ENCODE results near the gene TLE3.

TLE3 gene

DNA sequence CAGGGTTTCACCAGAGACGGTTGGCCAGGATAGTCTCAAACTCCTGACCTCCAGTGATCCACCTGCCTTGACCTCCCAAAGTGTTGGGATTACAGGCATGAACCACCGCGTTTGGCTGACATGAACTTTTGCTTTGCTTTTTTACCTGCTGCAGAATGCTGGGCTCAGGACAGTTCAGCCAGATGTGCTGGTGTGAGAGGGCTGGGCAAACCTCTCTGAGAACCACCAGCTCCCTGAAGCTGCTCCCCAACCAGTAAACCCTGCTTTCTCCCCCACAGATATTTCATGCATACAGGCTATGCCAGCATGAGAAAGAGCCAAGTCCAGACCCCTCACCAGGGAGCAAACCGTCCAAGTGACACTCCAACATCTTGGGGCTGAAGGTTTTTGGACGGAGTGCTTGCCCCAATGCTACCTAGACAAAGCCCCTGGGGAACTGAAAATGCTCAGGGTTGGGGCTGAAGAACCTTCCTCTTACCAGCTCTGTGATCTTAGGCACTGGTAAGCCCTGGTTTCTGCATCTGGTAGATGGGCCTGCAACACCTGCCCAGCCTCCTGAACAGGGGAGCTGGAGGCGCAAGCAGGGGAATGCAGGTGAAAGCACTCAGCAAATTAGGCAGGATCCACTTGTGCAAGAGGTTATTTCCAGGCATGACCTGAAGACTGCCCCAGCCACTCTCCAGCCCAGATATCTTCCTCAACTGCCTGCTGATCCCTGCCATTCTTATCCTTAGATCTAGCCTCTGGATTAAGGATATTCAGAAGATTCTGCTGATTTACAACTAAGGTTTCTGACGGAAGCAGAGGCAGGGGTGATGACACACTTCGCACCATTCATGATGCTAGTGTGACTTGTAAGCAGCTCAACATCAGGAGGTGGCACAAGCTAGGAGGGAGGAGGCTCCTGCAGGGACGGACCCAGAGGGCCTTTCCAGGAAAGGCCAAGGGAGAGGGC, 78.8 kb downstream of the TLE3 start:
- no peaks in the 10 kb centered on the region for H3K36me3 ChIP-seq (ENCODE audit: control insufficient read depth, insufficient read depth, low read length, severe bottlenecking)
- peaks cover 8% of the 10 kb centered on the region for H3K9me3 ChIP-seq (ENCODE audit: control insufficient read depth, low read length)
- H3K27me3 ChIP-seq (replicated peaks; ENCODE audit: control insufficient read depth, insufficient read depth, low read length): peaks cover 53% of the 10 kb centered on the region
- H3K9ac ChIP-seq (ENCODE audit: low read length): no peak overlapping the region
- DNase-seq (ENCODE audit: low read depth): no peak
- no peak overlapping the region for H3K4me3 ChIP-seq (ENCODE audit: low read length)
- peaks cover 12% of the 10 kb centered on the region for H3K4me1 ChIP-seq (ENCODE audit: control insufficient read depth, insufficient read depth, low read length)

DNA sequence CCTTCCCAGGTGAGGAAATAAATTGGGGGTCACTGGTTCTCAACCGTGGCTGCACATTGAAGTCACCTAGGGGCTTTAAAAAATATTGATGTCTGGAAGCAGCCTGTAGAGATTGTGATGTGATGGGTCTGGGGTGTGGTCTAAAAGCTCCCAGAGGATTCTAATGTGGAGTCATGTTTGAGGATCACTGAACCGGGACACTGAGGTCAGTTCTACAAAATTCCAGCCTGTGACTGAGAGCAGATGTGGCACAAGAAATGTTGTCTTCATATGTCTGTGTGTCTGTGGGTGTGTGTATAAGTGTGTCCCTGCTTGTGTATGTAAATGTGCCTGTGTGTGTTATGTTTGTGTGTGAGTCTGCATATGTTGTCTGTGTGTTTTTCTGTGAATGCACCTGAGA, 79.9 kb downstream of the TLE3 start:
- peaks cover 56% of the 10 kb centered on the region for H3K27me3 ChIP-seq (replicated peaks; ENCODE audit: control insufficient read depth, insufficient read depth, low read length)
- no peak overlapping the region for H3K4me3 ChIP-seq (ENCODE audit: low read length)
- peaks cover under 1% of the 10 kb centered on the region for H3K4me1 ChIP-seq (ENCODE audit: control insufficient read depth, insufficient read depth, low read length)
- DNase-seq (ENCODE audit: low read depth): no peak
- H3K9ac ChIP-seq (ENCODE audit: low read length): no peak overlapping the region
- no peaks in the 10 kb centered on the region for H3K36me3 ChIP-seq (ENCODE audit: control insufficient read depth, insufficient read depth, low read length, severe bottlenecking)
- peaks cover 8% of the 10 kb centered on the region for H3K9me3 ChIP-seq (ENCODE audit: control insufficient read depth, low read length)

DNA sequence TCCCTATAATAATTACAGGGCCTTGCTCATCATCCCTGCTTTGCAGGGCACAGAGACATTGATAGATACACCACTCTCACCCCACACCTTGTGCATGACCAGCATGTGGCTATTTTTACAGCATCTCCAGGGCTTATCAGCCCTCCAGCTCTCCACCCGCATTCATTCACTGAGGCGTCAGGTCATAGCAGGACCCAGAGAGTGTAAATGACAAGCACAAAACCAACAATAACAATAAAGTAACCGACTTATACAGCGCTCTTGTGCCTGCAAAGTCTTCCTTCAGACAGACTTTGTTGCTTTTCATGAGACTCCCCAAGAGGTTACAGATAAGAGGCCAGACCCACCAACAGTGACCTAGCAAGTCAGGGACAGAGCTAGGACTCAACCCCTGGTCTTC, 80.7 kb downstream of the TLE3 start:
- no peaks in the 10 kb centered on the region for H3K36me3 ChIP-seq (ENCODE audit: control insufficient read depth, insufficient read depth, low read length, severe bottlenecking)
- no peaks in the 10 kb centered on the region for H3K4me1 ChIP-seq (ENCODE audit: control insufficient read depth, insufficient read depth, low read length)
- peaks cover 56% of the 10 kb centered on the region for H3K27me3 ChIP-seq (replicated peaks; ENCODE audit: control insufficient read depth, insufficient read depth, low read length)
- H3K4me3 ChIP-seq (ENCODE audit: low read length): no peak overlapping the region
- H3K9me3 ChIP-seq (ENCODE audit: control insufficient read depth, low read length): peaks cover 8% of the 10 kb centered on the region
- no peak for DNase-seq (ENCODE audit: low read depth)
- H3K9ac ChIP-seq (ENCODE audit: low read length): no peak overlapping the region

DNA sequence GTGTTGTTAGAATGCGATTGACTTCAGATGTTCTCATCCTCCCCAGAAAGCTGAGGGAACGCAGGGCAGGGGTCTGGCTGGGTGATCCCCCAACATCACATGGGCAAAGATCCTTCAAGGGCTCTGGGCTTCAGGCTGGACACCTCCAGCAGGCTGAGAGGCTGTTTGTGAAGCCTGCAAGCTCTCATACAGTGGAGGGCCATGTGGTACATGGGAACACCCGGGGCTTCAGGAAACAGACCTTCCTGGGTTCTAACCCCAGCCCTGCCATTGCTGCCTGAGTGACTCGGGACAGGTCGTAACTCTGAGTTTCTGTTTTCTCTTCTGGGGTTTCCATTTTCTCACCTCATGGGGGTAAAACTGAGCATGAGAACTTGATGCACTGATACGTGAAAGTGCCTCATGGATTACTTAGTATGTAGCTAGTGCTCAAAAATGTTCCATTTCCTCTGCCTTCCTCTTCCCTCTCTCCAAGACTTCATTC, 81.2 kb downstream of the TLE3 start:
- H3K27me3 ChIP-seq (replicated peaks; ENCODE audit: control insufficient read depth, insufficient read depth, low read length): peaks cover 60% of the 10 kb centered on the region
- H3K9ac ChIP-seq (ENCODE audit: low read length): no peak overlapping the region
- H3K36me3 ChIP-seq (ENCODE audit: control insufficient read depth, insufficient read depth, low read length, severe bottlenecking): no peaks in the 10 kb centered on the region
- DNase-seq (ENCODE audit: low read depth): no peak
- H3K4me1 ChIP-seq (ENCODE audit: control insufficient read depth, insufficient read depth, low read length): no peaks in the 10 kb centered on the region
- peaks cover 8% of the 10 kb centered on the region for H3K9me3 ChIP-seq (ENCODE audit: control insufficient read depth, low read length)
- H3K4me3 ChIP-seq (ENCODE audit: low read length): no peak overlapping the region

DNA sequence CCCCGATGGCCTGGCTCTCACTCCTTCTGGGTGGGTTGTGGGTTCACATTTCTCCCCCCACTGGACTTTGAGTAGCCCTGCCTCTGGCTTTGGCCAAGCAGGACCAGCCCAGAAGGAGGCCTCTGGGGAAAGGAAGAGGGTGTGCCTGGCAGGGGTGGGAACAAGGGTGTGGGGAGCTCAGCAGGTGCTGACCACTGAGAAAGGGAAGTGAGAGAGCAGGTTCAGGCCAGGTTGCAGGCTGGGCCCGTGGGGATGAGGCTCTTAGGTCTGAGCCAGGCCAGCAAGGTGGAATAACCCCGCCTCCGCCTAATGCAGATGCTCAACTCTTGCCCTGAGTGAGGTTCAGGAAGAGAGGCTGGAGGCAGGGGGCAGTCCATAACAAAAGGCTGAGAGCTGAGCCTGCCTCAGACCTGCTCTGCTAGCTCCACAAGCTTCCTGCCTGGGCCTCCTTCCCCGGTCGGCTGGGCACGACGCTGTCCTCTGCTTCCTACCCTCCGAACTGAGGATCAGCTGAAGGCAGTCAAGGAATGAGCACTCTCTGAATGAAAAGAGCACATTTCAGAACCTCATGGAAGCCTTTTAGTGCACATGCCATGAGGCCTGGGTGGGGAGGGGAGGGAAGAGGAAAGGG, 82.7 kb downstream of the TLE3 start:
- H3K4me3 ChIP-seq (ENCODE audit: low read length): no peak overlapping the region
- H3K9ac ChIP-seq (ENCODE audit: low read length): no peak overlapping the region
- no peaks in the 10 kb centered on the region for H3K4me1 ChIP-seq (ENCODE audit: control insufficient read depth, insufficient read depth, low read length)
- no peak for DNase-seq (ENCODE audit: low read depth)
- H3K27me3 ChIP-seq (replicated peaks; ENCODE audit: control insufficient read depth, insufficient read depth, low read length): peaks cover 59% of the 10 kb centered on the region
- peaks cover 8% of the 10 kb centered on the region for H3K9me3 ChIP-seq (ENCODE audit: control insufficient read depth, low read length)
- H3K36me3 ChIP-seq (ENCODE audit: control insufficient read depth, insufficient read depth, low read length, severe bottlenecking): no peaks in the 10 kb centered on the region

DNA sequence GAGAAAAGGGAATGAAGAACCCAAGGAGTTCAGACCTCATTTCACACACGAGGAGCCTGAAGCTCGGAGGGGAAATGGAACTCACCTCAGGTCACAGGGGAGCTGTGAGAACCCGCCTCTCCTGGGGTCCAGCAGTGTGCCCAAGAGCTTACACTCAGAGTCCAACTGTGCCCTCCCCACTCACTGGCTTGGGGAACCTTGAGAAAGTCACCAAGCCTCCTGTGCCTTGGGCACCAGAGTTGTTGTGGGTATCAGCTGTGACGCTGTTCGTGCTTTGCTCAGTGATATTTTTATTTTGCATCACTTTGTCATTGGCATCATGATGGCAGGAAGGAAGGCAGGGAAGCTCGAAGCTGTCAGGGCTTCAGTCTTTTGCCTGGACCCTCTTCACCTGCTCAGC, 83.4 kb downstream of the TLE3 start:
- H3K36me3 ChIP-seq (ENCODE audit: control insufficient read depth, insufficient read depth, low read length, severe bottlenecking): no peaks in the 10 kb centered on the region
- peaks cover 8% of the 10 kb centered on the region for H3K9me3 ChIP-seq (ENCODE audit: control insufficient read depth, low read length)
- H3K9ac ChIP-seq (ENCODE audit: low read length): no peak overlapping the region
- DNase-seq (ENCODE audit: low read depth): no peak
- H3K27me3 ChIP-seq (replicated peaks; ENCODE audit: control insufficient read depth, insufficient read depth, low read length): peaks cover 60% of the 10 kb centered on the region
- H3K4me1 ChIP-seq (ENCODE audit: control insufficient read depth, insufficient read depth, low read length): no peaks in the 10 kb centered on the region
- H3K4me3 ChIP-seq (ENCODE audit: low read length): no peak overlapping the region

DNA sequence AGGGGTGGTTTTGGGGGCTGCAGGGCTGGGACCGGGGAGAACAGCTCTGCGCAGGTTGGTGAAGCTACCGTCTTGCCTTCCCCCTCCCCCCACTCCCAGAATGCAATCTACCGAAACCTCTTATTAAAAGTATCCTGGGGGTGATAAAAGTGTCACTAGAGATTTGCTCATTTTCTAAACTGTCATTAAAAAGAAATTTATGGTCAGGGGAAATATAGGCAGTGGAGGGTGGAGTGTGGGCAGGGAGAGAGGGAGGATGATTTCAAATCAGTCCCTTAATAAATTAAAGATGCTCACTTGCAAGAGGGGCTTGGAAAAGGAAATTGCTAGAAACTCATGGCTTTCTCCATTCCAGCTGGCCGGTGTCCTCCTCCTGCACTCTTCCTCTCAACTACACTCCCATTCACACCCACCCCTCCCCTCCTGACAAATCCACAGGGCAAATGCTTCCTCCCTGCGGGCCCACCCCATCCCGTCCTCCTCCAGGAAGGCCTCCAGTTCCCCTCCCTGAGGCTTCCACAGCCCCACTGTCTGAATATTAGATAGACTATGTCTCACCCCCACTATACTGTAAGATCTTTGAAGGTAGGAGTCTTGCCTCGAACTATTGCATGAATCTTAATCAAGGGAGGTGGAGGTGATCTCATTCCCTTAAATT, 83.9 kb downstream of the TLE3 start:
- Histone ChIP-seq H3K27me3 (replicated peaks; ENCODE audit: control insufficient read depth, insufficient read depth, low read length) (peaks cover 62% of the 10 kb centered on the region), H3K4me1 (ENCODE audit: control insufficient read depth, insufficient read depth, low read length) (no peaks in the 10 kb centered on the region), H3K4me3 (ENCODE audit: low read length) (no peak overlapping the region), H3K9ac (ENCODE audit: low read length) (no peak overlapping the region), H3K36me3 (ENCODE audit: control insufficient read depth, insufficient read depth, low read length, severe bottlenecking) (no peaks in the 10 kb centered on the region), H3K9me3 (ENCODE audit: control insufficient read depth, low read length) (peaks cover 8% of the 10 kb centered on the region)
- no peak for DNase-seq (ENCODE audit: low read depth)

DNA sequence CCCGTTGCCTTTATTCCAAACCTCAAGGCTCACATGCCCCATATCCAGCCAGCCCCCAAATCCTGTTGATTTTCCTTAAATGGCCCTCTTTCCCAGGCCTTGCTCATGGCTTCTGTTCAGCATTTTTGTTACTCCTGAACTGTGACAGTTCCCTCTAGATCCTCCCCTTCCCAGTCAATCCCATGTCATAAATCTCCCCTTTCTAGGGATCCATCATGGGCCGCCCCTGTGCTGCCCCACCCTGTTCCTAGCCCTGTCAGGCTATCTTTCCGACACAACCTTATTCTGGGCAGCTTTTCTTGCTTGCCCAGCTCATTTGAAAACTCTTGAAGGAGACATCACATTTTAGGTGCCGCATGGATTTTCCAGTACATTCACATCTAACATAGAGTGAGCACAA, 84.8 kb downstream of the TLE3 start:
- peaks cover 66% of the 10 kb centered on the region for H3K27me3 ChIP-seq (replicated peaks; ENCODE audit: control insufficient read depth, insufficient read depth, low read length)
- H3K4me1 ChIP-seq (ENCODE audit: control insufficient read depth, insufficient read depth, low read length): no peaks in the 10 kb centered on the region

DNA sequence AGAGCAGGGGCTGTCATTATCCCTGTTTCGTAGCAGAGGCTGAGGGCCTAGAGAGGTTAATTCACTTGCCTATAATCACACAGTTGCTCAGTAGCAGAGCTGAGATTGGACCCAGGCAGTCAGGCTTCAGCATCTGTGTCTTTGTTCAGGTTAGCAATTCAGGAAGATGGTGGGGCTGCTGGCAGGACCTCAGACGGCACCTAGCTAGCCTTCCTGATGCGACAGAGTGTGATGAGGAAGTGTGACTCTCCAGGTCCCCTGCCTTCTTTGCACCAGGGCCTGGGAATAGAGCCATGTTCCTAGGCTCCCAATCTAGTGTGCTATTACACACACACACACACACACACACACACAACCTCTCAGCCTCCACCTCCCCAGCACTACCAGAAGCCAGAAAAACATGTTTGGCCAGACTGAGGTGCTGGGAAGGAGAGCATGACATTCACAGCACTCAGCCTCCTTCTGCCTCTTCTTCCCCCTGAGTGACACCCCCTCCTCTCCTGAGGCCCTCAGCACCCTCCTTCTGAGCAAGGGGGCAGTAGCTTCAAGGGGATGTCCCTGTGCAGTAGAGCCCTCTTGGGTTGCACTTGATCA, 88.9 kb downstream of the TLE3 start:
- Histone ChIP-seq H3K27me3 (replicated peaks; ENCODE audit: control insufficient read depth, insufficient read depth, low read length) (peaks cover 64% of the 10 kb centered on the region), H3K36me3 (ENCODE audit: control insufficient read depth, insufficient read depth, low read length, severe bottlenecking) (no peaks in the 10 kb centered on the region), H3K9me3 (ENCODE audit: control insufficient read depth, low read length) (no peaks in the 10 kb centered on the region), H3K4me3 (ENCODE audit: low read length) (no peak overlapping the region), H3K4me1 (ENCODE audit: control insufficient read depth, insufficient read depth, low read length) (no peaks in the 10 kb centered on the region), H3K9ac (ENCODE audit: low read length) (no peak overlapping the region)
- no peak for DNase-seq (ENCODE audit: low read depth)

More for the DNA sequence above, 84.8 kb downstream of the TLE3 start:
- no peak for DNase-seq (ENCODE audit: low read depth)
- H3K36me3 ChIP-seq (ENCODE audit: control insufficient read depth, insufficient read depth, low read length, severe bottlenecking): no peaks in the 10 kb centered on the region
- peaks cover 8% of the 10 kb centered on the region for H3K9me3 ChIP-seq (ENCODE audit: control insufficient read depth, low read length)
- H3K4me3 ChIP-seq (ENCODE audit: low read length): no peak overlapping the region
- H3K9ac ChIP-seq (ENCODE audit: low read length): no peak overlapping the region

DNA sequence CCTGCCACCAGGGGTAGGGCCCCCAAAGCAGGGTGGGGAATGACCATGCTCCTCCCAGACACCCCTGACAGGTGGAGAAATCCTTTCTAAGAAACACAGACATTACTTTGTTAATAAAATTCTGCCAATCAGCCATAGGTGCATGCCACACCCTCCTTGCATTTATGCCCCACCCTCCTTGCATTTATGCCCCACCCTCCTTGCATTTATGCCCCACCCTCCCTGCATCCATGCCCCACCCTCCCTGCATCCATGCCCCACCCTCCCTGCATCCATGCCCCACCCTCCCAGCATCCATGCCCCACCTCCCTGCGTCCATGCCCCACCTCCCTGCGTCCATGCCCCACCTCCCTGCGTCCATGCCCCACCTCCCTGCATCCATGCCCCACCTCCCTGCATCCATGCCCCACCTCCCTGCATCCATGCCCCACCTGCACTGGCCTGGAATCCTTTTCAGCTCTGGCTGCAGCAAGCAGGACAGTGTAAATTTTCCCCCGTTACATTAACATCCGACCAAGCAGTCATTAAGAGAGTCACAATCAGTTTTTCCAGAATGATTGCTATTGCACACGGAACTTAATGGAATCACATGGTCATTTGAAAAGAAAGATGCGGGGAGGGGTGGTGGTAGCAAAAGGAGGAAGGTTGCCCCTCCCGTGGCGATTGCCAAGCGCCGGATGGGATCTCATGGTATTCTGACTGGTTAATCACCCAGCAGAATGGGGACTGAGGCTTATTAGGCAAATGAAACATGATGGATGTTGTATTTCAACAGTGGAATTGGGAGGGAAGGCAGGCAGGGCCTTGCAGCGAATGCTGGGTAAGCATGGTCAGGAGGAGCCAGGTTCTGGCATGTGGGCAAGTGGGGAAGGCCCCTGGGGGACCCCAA, 91.2 kb downstream of the TLE3 start:
- DNase-seq (ENCODE audit: low read depth): no peak
- H3K4me1 ChIP-seq (ENCODE audit: control insufficient read depth, insufficient read depth, low read length): no peaks in the 10 kb centered on the region
- no peak overlapping the region for H3K9ac ChIP-seq (ENCODE audit: low read length)
- H3K9me3 ChIP-seq (ENCODE audit: control insufficient read depth, low read length): peaks cover 18% of the 10 kb centered on the region
- H3K36me3 ChIP-seq (ENCODE audit: control insufficient read depth, insufficient read depth, low read length, severe bottlenecking): no peaks in the 10 kb centered on the region
- H3K27me3 ChIP-seq (replicated peaks; ENCODE audit: control insufficient read depth, insufficient read depth, low read length): peaks cover 60% of the 10 kb centered on the region
- H3K4me3 ChIP-seq (ENCODE audit: low read length): no peak overlapping the region
